CD4-positive, alpha-beta memory T cell (primary cell): ENCODE data around the gene MMAA. TPM values are rescaled to one million over a fixed set of nuclear protein-coding genes. Genes with fewer than 3 reads are reported as not detected.

Source experiments
- CTCF ChIA-PET: fragments of 350-600 bp; sonication (Branson Sonifier 250); formaldehyde crosslinking; loops from one replicate; lab custom pipeline; 2021; ENCODE audit warnings: inconsistent platforms; ENCODE audit not compliant: partially characterized antibody; lab: Charles Lee
- POLR2A ChIA-PET: fragments of 350-600 bp; sonication (Branson Sonifier 250); formaldehyde crosslinking; loops from one replicate; lab custom pipeline; 2021; ENCODE audit not compliant: partially characterized antibody; lab: Charles Lee
- DNase-seq, 5 donors: peaks; one replicate each; pipeline versions ENCODE4 v3.0.0 to v3.0.0-alpha.2; 2020 to 2022; ENCODE audit warnings: mixed read lengths in 1 of 5
- H3K27ac ChIP-seq: one replicate; pipeline ENCODE4 v1.7.0; 2013; ENCODE audit warnings: low read depth, low read length
- H3K27me3 ChIP-seq: 2 replicates; pipeline ENCODE4 v1.7.0; 2013; ENCODE audit warnings: mild to moderate bottlenecking, low read length, moderate library complexity; ENCODE audit not compliant: insufficient read depth
- H3K36me3 ChIP-seq: 2 replicates; pipeline ENCODE4 v1.7.0; 2013; ENCODE audit warnings: mild to moderate bottlenecking, low read length, moderate library complexity; ENCODE audit not compliant: insufficient read depth
- H3K4me1 ChIP-seq: 2 replicates; pipeline ENCODE4 v1.7.0; 2013; ENCODE audit warnings: mild to moderate bottlenecking, low read length, moderate library complexity; ENCODE audit not compliant: insufficient read depth
- H3K4me3 ChIP-seq, 2 donors: one replicate each; pipeline ENCODE4 v1.7.0; 2013; ENCODE audit warnings: low read length in 2 of 2, mild to moderate bottlenecking in 1 of 2
- H3K9me3 ChIP-seq, 2 donors: one replicate each; pipeline ENCODE4 v1.7.0; 2013; ENCODE audit warnings: low read length in 2 of 2, control low read depth in 1 of 2; ENCODE audit not compliant: control insufficient read depth in 1 of 2
- H3K27ac Mint-ChIP-seq, 7 donors: one replicate each; pipeline ENCODE4 v1.8.0; 2020 to 2021; ENCODE audit warnings: mixed read lengths in 7 of 7, mild to moderate bottlenecking in 6 of 7, inconsistent platforms in 3 of 7, moderate library complexity in 3 of 7
- H3K27me3 Mint-ChIP-seq, 2 donors: one replicate each; pipeline ENCODE4 v1.8.0; 2020 to 2021; ENCODE audit warnings: mixed read lengths in 2 of 2
- H3K36me3 Mint-ChIP-seq, 2 donors: one replicate each; pipeline ENCODE4 v1.8.0; 2020 to 2021; ENCODE audit warnings: mixed read lengths in 2 of 2, inconsistent platforms in 1 of 2, mild to moderate bottlenecking in 1 of 2
- H3K4me1 Mint-ChIP-seq, 4 donors: one replicate each; pipeline ENCODE4 v1.8.0; 2020 to 2021; ENCODE audit warnings: mixed read lengths in 4 of 4, mild to moderate bottlenecking in 1 of 4
- H3K4me3 Mint-ChIP-seq, 8 donors: one replicate each; pipeline ENCODE4 v1.8.0; 2020 to 2021; ENCODE audit warnings: mixed read lengths in 8 of 8, mild to moderate bottlenecking in 7 of 8, moderate library complexity in 6 of 8, inconsistent platforms in 3 of 8
- H3K9me3 Mint-ChIP-seq, 8 donors: one replicate each; pipeline ENCODE4 v1.8.0; 2020 to 2021; ENCODE audit warnings: mixed read lengths in 8 of 8, mild to moderate bottlenecking in 5 of 8, inconsistent platforms in 3 of 8, moderate library complexity in 1 of 8
- intact Hi-C: fragments of 100-400 bp; cut with micrococcal nuclease; formaldehyde crosslinking; loops from one replicate; pipeline ENCODE4 v1.15.1; 2023
- polyA plus RNA-seq, 2 donors: library from polyadenylated mRNA; unstranded; fragments of 300-500 nt; fragmentation: Illumina TruSeq; gene quantifications; one replicate each; pipeline ENCODE4 v1.2.3, GENCODE V29; 2021
- total RNA-seq, 2 experiments: library from RNA; stranded (reverse); gene quantifications; one replicate each; pipeline ENCODE4 v1.2.3, GENCODE V29; 2021

MMAA gene
- total and polyA plus RNA-seq, 4 experiments from 2014 or later: 7.4 to 13.5 (median 11.9) TPM

DNA sequence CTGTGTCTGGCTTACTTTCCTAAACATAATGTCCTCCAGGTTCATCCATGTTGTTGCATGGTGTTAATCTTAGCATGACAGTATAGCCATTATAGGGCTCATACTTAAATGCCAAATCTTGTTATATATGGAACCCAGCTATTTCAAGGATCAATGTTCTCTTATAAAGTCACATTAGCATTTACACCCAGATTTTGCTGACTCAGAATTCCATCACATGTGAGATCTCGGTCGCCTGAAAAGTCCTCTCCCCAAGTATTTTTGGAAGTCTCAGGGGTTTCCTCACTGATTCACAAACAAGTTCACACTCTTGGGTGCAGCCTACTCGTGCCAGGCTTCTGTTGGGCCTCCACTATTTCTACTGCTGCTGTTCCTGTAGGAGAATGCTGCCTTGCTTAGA lies 40.9 kb downstream of the MMAA start:
- intact Hi-C loops: no loop called here
- Histone ChIP-seq H3K36me3 (peaks cover 1% of the 10 kb centered on the region), H3K9me3 (no peaks in the 10 kb centered on the region), H3K4me1 (no peaks in the 10 kb centered on the region), H3K27ac (no peak overlapping the region), H3K4me3 (no peak overlapping the region), H3K27me3 (no peaks in the 10 kb centered on the region)
- H3K36me3 Mint-ChIP-seq: peaks cover 60 to 72% of the 10 kb centered on the region in 2 donors
- no peaks in the 10 kb centered on the region for H3K27me3 Mint-ChIP-seq
- ChIA-PET CTCF (no interaction called here), POLR2A (no interaction called here)
- H3K4me1 Mint-ChIP-seq: no peaks in the 10 kb centered on the region
- H3K4me3 Mint-ChIP-seq: no peak overlapping the region
- DNase-seq: no peak
- H3K27ac Mint-ChIP-seq: no peak overlapping the region
- H3K9me3 Mint-ChIP-seq: peaks cover 2 to 50% (median 42%) of the 10 kb centered on the region in 8 donors

DNA sequence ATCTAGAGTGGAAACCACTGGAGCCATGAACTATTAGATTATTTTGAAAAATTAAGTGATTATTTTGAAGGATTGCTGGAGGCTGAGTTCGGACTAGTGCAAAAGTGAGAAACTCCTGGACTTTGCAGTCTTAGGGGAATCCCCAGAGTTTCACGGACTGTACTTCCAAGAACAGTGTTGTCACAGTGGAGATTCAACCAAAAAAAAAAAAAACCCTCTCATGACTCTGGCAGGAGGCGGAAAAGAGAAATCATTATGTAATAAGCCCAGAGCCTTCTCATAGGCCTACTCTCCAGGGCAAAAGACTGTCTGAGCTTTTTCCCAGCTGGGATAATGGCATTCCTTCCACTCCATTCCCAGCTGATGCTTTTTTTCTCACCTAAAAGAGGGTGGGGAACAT lies 44.0 kb downstream of the MMAA start:
- ChIA-PET CTCF (no interaction called here), POLR2A (no interaction called here)
- H3K36me3 Mint-ChIP-seq: peaks cover 33 to 42% of the 10 kb centered on the region in 2 donors
- H3K9me3 ChIP-seq: no peaks in the 10 kb centered on the region
- no peak for DNase-seq
- no peaks in the 10 kb centered on the region for H3K36me3 ChIP-seq
- no peaks in the 10 kb centered on the region for H3K27me3 ChIP-seq
- H3K27me3 Mint-ChIP-seq: no peaks in the 10 kb centered on the region
- H3K4me3 Mint-ChIP-seq: no peak overlapping the region
- no peak overlapping the region for H3K27ac ChIP-seq
- H3K27ac Mint-ChIP-seq: no peak overlapping the region
- peaks cover 0 to 1% (median 0%) of the 10 kb centered on the region in 4 donors for H3K4me1 Mint-ChIP-seq
- no peak overlapping the region for H3K4me3 ChIP-seq
- H3K9me3 Mint-ChIP-seq: peaks cover 5 to 62% (median 42%) of the 10 kb centered on the region in 8 donors
- intact Hi-C loops: no loop called here
- no peaks in the 10 kb centered on the region for H3K4me1 ChIP-seq

- H3K4me3 Mint-ChIP-seq: no peak overlapping the region
- Histone ChIP-seq H3K27me3 (no peaks in the 10 kb centered on the region), H3K4me3 (no peak overlapping the region), H3K27ac (no peak overlapping the region), H3K4me1 (no peaks in the 10 kb centered on the region), H3K36me3 (no peaks in the 10 kb centered on the region), H3K9me3 (no peaks in the 10 kb centered on the region)
- H3K27ac Mint-ChIP-seq: peak overlapping the region in 1 of 7 donors; percentile 55
- ChIA-PET CTCF (no interaction called here), POLR2A (no interaction called here)
- peaks cover 0 to 1% (median 0%) of the 10 kb centered on the region in 4 donors for H3K4me1 Mint-ChIP-seq
- DNase-seq: no peak
- H3K36me3 Mint-ChIP-seq: peaks cover 13 to 16% of the 10 kb centered on the region in 2 donors
- intact Hi-C loops: no loop called here
- peaks cover 5 to 47% (median 35%) of the 10 kb centered on the region in 8 donors for H3K9me3 Mint-ChIP-seq
- peaks cover 0 to 1% of the 10 kb centered on the region in 2 donors for H3K27me3 Mint-ChIP-seq
Observed at GRCh38 chr4:145665773-145666172, 46.6 kb downstream of the MMAA start.

DNA sequence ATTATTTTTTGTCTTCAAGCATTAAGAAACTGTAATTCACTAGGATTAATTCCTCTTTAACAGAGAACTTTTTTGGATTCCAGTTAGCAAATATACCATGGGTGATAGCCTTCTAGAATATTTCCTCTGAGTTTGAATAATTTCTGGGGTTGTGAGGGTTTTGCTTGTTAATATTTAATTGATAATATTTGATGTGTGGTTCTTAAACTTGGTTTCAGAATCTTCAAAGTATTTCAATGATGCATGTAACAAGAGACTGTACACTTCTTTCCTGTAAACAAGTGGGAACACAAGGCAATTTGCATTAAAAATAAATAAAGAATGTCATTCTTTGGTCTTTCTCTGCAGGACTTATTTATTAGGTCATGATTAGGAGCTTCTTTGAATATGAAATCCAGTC lies 51.2 kb downstream of the MMAA start:
- Histone ChIP-seq H3K4me3 (no peak overlapping the region), H3K4me1 (no peaks in the 10 kb centered on the region), H3K27ac (no peak overlapping the region), H3K9me3 (no peaks in the 10 kb centered on the region), H3K27me3 (no peaks in the 10 kb centered on the region), H3K36me3 (no peaks in the 10 kb centered on the region)
- POLR2A ChIA-PET: no interaction called here
- Mint-ChIP-seq H3K27me3 (peaks cover 0 to 1% of the 10 kb centered on the region in 2 donors), H3K4me3 (no peak overlapping the region), H3K4me1 (peaks cover 0 to 1% (median 0%) of the 10 kb centered on the region in 4 donors), H3K9me3 (peaks cover 3 to 21% (median 11%) of the 10 kb centered on the region in 8 donors), H3K27ac (no peak overlapping the region), H3K36me3 (peaks cover 0 to 2% of the 10 kb centered on the region in 2 donors)
- CTCF ChIA-PET: no interaction called here
- DNase-seq: no peak
- intact Hi-C loops: no loop called here

GRCh38 chr4:145679520-145679919 lies 60.3 kb downstream of the MMAA start:
- H3K27ac Mint-ChIP-seq: no peak overlapping the region
- Histone ChIP-seq H3K27me3 (no peaks in the 10 kb centered on the region), H3K4me1 (no peaks in the 10 kb centered on the region), H3K27ac (no peak overlapping the region), H3K9me3 (no peaks in the 10 kb centered on the region), H3K4me3 (no peak overlapping the region), H3K36me3 (no peaks in the 10 kb centered on the region)
- DNase-seq: no peak
- intact Hi-C loops: no loop called here
- H3K4me3 Mint-ChIP-seq: no peak overlapping the region
- H3K4me1 Mint-ChIP-seq: no peaks in the 10 kb centered on the region
- H3K36me3 Mint-ChIP-seq: no peaks in the 10 kb centered on the region
- CTCF ChIA-PET: no interaction called here
- peaks cover 5 to 18% of the 10 kb centered on the region in 2 donors for H3K27me3 Mint-ChIP-seq
- peaks cover 3 to 11% (median 8%) of the 10 kb centered on the region in 8 donors for H3K9me3 Mint-ChIP-seq
- POLR2A ChIA-PET: no interaction called here

DNA sequence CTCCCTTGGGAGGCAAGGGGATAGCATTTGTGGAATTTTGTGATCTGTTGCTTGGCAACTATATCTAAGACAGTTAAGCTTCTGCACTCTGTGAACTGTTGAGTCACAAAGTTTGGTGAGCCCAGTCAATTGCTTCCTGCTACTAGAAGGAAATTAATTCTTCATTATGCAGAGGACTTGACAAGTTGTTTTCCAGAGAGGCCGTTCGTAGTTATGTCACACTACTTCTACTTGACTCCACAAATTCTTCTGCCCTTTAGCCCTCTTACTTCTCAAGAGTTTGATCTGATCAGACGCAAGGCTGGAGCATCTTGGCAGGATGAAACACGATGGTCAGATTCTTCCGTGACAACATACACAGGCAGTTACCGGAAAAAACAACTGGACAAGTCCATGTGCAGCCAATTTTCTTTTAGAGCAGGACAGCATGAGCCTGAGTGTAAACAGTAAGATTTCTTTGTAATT lies 60.8 kb downstream of the MMAA start, which contains the start of gene C4orf51:
Gene C4orf51 (plus strand): TSS at position 156 of the 465 bp plus-strand sequence. CDS start 58 bp downstream, at position 214.
- intact Hi-C loops: no loop called here
- Mint-ChIP-seq H3K27me3 (peaks cover 7 to 20% of the 10 kb centered on the region in 2 donors), H3K4me1 (no peaks in the 10 kb centered on the region), H3K9me3 (peaks cover 4 to 11% (median 8%) of the 10 kb centered on the region in 8 donors), H3K36me3 (no peaks in the 10 kb centered on the region), H3K4me3 (no peak within 1 kb of the TSS), H3K27ac (no peak within 1 kb of the TSS)
- POLR2A ChIA-PET: no interaction called here
- CTCF ChIA-PET: no interaction called here
- no peak for DNase-seq
- Histone ChIP-seq H3K36me3 (no peaks in the 10 kb centered on the region), H3K27ac (no peak within 1 kb of the TSS), H3K9me3 (no peaks in the 10 kb centered on the region), H3K4me3 (no peak within 1 kb of the TSS), H3K27me3 (no peaks in the 10 kb centered on the region), H3K4me1 (no peaks in the 10 kb centered on the region)

GRCh38 chr4:145680902-145681301 lies 61.7 kb downstream of the MMAA start:
- no peaks in the 10 kb centered on the region for H3K36me3 Mint-ChIP-seq
- H3K4me1 Mint-ChIP-seq: no peaks in the 10 kb centered on the region
- Histone ChIP-seq H3K4me1 (no peaks in the 10 kb centered on the region), H3K4me3 (no peak overlapping the region), H3K36me3 (no peaks in the 10 kb centered on the region), H3K27ac (no peak overlapping the region), H3K9me3 (no peaks in the 10 kb centered on the region), H3K27me3 (no peaks in the 10 kb centered on the region)
- H3K27ac Mint-ChIP-seq: no peak overlapping the region
- intact Hi-C loops: no loop called here
- H3K4me3 Mint-ChIP-seq: no peak overlapping the region
- peaks cover 8 to 24% of the 10 kb centered on the region in 2 donors for H3K27me3 Mint-ChIP-seq
- ChIA-PET CTCF (no interaction called here), POLR2A (no interaction called here)
- peaks cover 4 to 11% (median 8%) of the 10 kb centered on the region in 8 donors for H3K9me3 Mint-ChIP-seq
- no peak for DNase-seq
